Lower leg skin (tissue), 3 donors: ENCODE data around the gene SLC37A1.

Source experiments
- CTCF ChIP-seq, 3 donors: fragments of 450-650 bp; IDR thresholded peaks; one replicate each; pipeline ENCODE4 v1.5.1; 2016; ENCODE audit warnings: antibody characterized with exemption in 3 of 3, mild to moderate bottlenecking in 3 of 3, moderate library complexity in 2 of 3
- POLR2A ChIP-seq, 2 donors: fragments of 450-650 bp; IDR thresholded peaks; one replicate each; pipeline ENCODE4 v1.6.1; 2016 to 2017; ENCODE audit warnings: antibody characterized with exemption in 2 of 2, mild to moderate bottlenecking in 1 of 2, moderate library complexity in 1 of 2

DNA sequence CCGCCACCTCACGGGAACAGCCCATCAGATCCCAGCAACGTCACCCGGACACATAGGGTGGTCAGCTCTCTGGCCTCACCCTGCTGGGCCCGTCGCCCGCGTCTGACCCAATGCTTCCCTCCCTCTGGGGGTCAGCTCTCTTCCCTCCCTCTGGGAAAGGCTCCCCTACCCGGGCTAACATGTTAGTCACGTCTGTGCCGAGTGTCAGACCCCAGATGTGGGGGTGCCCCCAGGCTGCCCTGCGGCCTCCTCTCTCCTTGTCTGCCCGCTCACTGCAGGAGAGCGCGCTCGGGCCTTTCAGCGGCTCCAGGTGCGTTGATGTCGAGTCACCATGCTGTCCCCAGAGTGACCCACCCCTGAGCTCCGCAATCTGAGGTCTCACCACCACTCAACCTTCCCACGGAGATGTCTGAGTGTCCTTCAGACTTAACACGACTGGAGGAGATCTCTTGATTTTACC, 34.3 kb downstream of the SLC37A1 start:
- TF ChIP-seq CTCF (IDR thresholded peaks at IDR 0.05): no peak
- no peak for TF ChIP-seq POLR2A (IDR thresholded peaks at IDR 0.05)
